GM12878 (cell line): Measurements from ENCODE around the gene INPP5D. TPM values are rescaled to one million over a fixed set of nuclear protein-coding genes. Genes with fewer than 3 reads are reported as not detected.
A peak's percentile ranks its signal among the peaks of the same experiment; 100 is the strongest.

Source experiments
- CUX1 ChIP-seq: IDR thresholded peaks from 2 replicates; pipeline ENCODE4 v1.6.1; 2012; ENCODE audit warnings: improper control_type of control experiment, low read depth, low read length; ENCODE audit not compliant: insufficient replicate concordance
- ELK1 ChIP-seq: IDR thresholded peaks from 2 replicates; pipeline ENCODE4 v1.6.1; 2012; ENCODE audit warnings: low read depth, low read length, improper control_type of control experiment
- EP300 ChIP-seq, 2 experiments: fragments of 150-350 bp in 1 of 2; IDR thresholded peaks; 2 replicates each; pipeline ENCODE4 v1.6.1; 2011 to 2012; ENCODE audit warnings: low read depth in 2 of 2, low read length in 2 of 2, borderline replicate concordance in 1 of 2, improper control_type of control experiment in 1 of 2, inconsistent platforms in 1 of 2; ENCODE audit not compliant: control insufficient read depth in 1 of 2
- ESRRA ChIP-seq: IDR thresholded peaks from 2 replicates; pipeline ENCODE4 v1.6.1; 2012; ENCODE audit warnings: mild to moderate bottlenecking, low read length, improper control_type of control experiment
- IRF5 ChIP-seq: fragments of 450-650 bp; IDR thresholded peaks from 2 replicates; pipeline ENCODE4 v1.6.1; 2017; ENCODE audit warnings: borderline replicate concordance
- MEF2A ChIP-seq: IDR thresholded peaks from 2 replicates; pipeline ENCODE4 v1.6.1; 2011; ENCODE audit warnings: low read depth, mild to moderate bottlenecking, low read length, moderate library complexity; ENCODE audit not compliant: insufficient read depth
- MEF2B ChIP-seq: fragments of 450-650 bp; IDR thresholded peaks from 2 replicates; pipeline ENCODE4 v1.6.1; 2018; ENCODE audit warnings: mild to moderate bottlenecking, moderate library complexity; ENCODE audit not compliant: partially characterized antibody, poor library complexity, severe bottlenecking
- PAX5 ChIP-seq: IDR thresholded peaks from 2 replicates; pipeline ENCODE4 v1.6.1; 2011; ENCODE audit warnings: low read depth, low read length, borderline replicate concordance
- RAD51 ChIP-seq: fragments of 450-650 bp; IDR thresholded peaks from 2 replicates; pipeline ENCODE4 v1.6.1; 2016; ENCODE audit warnings: moderate library complexity, mild to moderate bottlenecking, inconsistent platforms
- SMAD1 ChIP-seq: fragments of 450-650 bp; IDR thresholded peaks from 2 replicates; pipeline ENCODE4 v1.6.1; 2018; ENCODE audit warnings: mild to moderate bottlenecking, low read depth; ENCODE audit not compliant: partially characterized antibody
- YBX1 ChIP-seq: fragments of 450-650 bp; IDR thresholded peaks from 2 replicates; pipeline ENCODE4 v1.6.1; 2016; ENCODE audit warnings: antibody characterized with exemption
- YY1 ChIP-seq: IDR thresholded peaks from 2 replicates; pipeline ENCODE4 v1.6.1; 2011; ENCODE audit warnings: low read depth, mild to moderate bottlenecking, low read length
- ZBTB33 ChIP-seq: fragments of 450-650 bp; IDR thresholded peaks from 2 replicates; pipeline ENCODE4 v1.6.1; 2017; ENCODE audit warnings: mild to moderate bottlenecking
- ZNF687 ChIP-seq: fragments of 450-650 bp; IDR thresholded peaks from 2 replicates; pipeline ENCODE4 v1.6.1; 2017; ENCODE audit warnings: mild to moderate bottlenecking, moderate library complexity
- ZSCAN29 ChIP-seq: fragments of 450-650 bp; IDR thresholded peaks from 2 replicates; pipeline ENCODE4 v1.6.1; 2017; ENCODE audit warnings: mild to moderate bottlenecking, moderate library complexity
- polyA plus RNA-seq, 11 experiments: library from polyadenylated mRNA; depleted of rRNA in 4 of 11; unstranded in 6 of 11; stranded (reverse) in 5 of 11; fragments of >200 nt; fragmentation: Nextera tagmentation in 4 of 11; fragmentation: Illumina TruSeq in 1 of 11; extraction: Ambion mirVana in 4 of 11; extraction: Trizol in 1 of 11; gene quantifications; 1 replicate in 1 of 11; 2 replicates in 10 of 11; pipeline versions ENCODE4 v1.2.1 to v1.2.3, GENCODE V29; 2011 to 2016; ENCODE audit warnings: inconsistent platforms in 2 of 11, missing spikeins in 2 of 11, low read depth in 1 of 11
- total RNA-seq, 4 experiments: library from RNA; depleted of rRNA in 3 of 4; stranded (reverse); fragments of >200 nt in 3 of 4; fragmentation: Illumina TruSeq in 1 of 4; extraction: Trizol in 1 of 4; gene quantifications; 2 replicates each; pipeline versions ENCODE4 v1.2.1 to v1.2.3, GENCODE V29; 2013 to 2021

The INPP5D gene
- total and polyA plus RNA-seq, 10 of the 15 experiments (the other 5 are each of a cell fraction or from before 2014, with no cell fraction given): 11.8 to 139 (median 88.8) TPM

- TF ChIP-seq YBX1 (no peak), CUX1 (no peak), RAD51 (peak; percentile 9; the same call in 1 of the 2 replicates), ELK1 (no peak), ZSCAN29 (no peak), MEF2B (peak; percentile 14), YY1 (no peak), IRF5 (no peak), ZNF687 (peak; percentile 72), EP300 (IDR thresholded peaks at IDR 0.05; ENCODE audit: borderline replicate concordance in 1 of 2, control insufficient read depth in 1 of 2, low read depth in 2 of 2, low read length in 2 of 2) (no peak), PAX5 (peak; percentile 74; the same call in 1 of the 2 replicates), ZBTB33 (no peak), SMAD1 (no peak), ESRRA (no peak), MEF2A (no peak)
Observed at GRCh38 chr2:233068762-233069418, 8.7 kb downstream of the INPP5D start (continued).
